HFF-Myc (cell line): ENCODE results near the gene NOL4L.

Experiments
- DNase-seq: peaks from one replicate; pipeline ENCODE4 v3.0.0-alpha.2; 2011; ENCODE audit warnings: low read depth; ENCODE audit errors: extremely low read depth
- H3K4me3 ChIP-seq: replicated peaks from 2 replicates; pipeline ENCODE4 v1.5.1; 2011; ENCODE audit warnings: low read depth, mild to moderate bottlenecking, control low read depth, low read length
- TF ChIP-seq, protein P1 (sequence below): IDR thresholded peaks from 2 replicates; pipeline ENCODE4 v1.5.1; 2012; ENCODE audit warnings: mild to moderate bottlenecking, low read depth, low read length, control low read depth; ENCODE audit errors: missing control alignments

Gene NOL4L

GRCh38 chr20:32565735-32566032 lies 19.4 kb downstream of the NOL4L start:
- H3K4me3 ChIP-seq, result no peak overlapping the region
- TF ChIP-seq, protein P1, sequence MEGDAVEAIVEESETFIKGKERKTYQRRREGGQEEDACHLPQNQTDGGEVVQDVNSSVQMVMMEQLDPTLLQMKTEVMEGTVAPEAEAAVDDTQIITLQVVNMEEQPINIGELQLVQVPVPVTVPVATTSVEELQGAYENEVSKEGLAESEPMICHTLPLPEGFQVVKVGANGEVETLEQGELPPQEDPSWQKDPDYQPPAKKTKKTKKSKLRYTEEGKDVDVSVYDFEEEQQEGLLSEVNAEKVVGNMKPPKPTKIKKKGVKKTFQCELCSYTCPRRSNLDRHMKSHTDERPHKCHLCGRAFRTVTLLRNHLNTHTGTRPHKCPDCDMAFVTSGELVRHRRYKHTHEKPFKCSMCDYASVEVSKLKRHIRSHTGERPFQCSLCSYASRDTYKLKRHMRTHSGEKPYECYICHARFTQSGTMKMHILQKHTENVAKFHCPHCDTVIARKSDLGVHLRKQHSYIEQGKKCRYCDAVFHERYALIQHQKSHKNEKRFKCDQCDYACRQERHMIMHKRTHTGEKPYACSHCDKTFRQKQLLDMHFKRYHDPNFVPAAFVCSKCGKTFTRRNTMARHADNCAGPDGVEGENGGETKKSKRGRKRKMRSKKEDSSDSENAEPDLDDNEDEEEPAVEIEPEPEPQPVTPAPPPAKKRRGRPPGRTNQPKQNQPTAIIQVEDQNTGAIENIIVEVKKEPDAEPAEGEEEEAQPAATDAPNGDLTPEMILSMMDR, result no peak
- no peak for DNase-seq

DNA sequence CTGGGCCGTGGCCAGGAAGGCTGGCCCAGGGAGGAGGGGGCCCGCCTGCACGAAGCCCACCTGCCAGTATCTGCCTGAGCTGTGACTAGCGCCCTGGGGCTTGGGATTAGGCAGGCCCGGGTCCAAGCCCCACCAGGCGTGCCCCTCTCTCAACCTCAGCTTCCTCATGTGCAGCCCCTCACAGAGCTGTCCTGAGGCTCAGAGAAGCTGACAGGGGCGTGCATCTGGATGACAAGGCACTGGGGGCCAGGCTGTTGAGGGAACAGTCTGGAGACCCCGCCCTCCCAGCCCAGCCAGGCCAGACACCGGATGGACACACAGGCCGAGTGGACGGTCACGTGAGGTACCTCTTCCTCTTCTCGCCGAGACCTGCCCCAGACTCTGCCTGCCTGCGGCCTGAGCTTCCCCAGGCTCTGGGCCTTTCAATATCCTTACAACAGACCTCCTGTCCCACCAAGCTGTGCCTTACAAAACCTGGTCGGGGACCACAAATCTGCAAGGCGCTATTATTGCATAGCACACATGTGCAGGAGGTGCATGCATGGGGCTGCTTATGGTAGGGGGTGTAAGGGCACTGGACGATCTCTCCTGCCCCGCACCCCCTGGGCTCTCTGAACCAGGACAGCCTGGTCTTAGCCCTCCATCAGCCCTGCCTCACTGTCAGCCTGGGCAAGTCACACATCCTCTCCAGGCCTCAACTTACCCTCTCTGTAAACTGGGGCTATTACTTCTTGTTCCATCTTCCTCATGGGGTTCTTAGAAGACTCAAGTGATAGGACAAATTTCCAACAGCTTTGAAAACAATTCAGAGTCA lies 20.0 kb downstream of the NOL4L start:
- TF ChIP-seq, protein P1, result no peak
- H3K4me3 ChIP-seq, result no peak overlapping the region
- no peak for DNase-seq

DNA sequence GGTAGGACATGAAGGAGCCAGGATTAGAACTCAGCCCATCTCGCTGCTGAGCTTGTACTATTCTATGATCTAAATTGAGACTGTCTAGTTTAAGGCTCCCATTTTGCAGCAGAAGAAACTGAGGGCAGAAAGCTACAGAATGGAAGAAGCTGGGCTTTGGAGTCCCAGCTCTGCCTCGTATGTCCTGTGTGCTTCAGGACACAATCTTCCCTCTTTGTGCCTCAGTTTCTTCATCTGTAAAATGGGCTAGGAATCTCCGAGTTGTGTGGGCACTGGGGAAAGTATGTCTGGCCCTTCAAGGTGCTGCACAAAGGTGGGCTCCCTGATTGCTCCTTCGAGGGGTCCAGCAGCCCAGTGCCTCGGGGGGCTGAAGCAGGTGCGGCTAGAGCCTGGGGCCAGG lies 20.7 kb downstream of the NOL4L start:
- no peak for DNase-seq
- no peak overlapping the region for H3K4me3 ChIP-seq
- TF ChIP-seq, protein P1, result no peak

GRCh38 chr20:32563311-32564272 lies 21.5 kb downstream of the NOL4L start:
- TF ChIP-seq, protein P1, result no peak
- DNase-seq, result no peak
- H3K4me3 ChIP-seq, result no peak overlapping the region

- TF ChIP-seq, protein P1, result no peak
- no peak overlapping the region for H3K4me3 ChIP-seq
- DNase-seq, result no peak
These were observed 22.6 kb downstream of the NOL4L start for GRCh38 chr20:32562495-32562911.

DNA sequence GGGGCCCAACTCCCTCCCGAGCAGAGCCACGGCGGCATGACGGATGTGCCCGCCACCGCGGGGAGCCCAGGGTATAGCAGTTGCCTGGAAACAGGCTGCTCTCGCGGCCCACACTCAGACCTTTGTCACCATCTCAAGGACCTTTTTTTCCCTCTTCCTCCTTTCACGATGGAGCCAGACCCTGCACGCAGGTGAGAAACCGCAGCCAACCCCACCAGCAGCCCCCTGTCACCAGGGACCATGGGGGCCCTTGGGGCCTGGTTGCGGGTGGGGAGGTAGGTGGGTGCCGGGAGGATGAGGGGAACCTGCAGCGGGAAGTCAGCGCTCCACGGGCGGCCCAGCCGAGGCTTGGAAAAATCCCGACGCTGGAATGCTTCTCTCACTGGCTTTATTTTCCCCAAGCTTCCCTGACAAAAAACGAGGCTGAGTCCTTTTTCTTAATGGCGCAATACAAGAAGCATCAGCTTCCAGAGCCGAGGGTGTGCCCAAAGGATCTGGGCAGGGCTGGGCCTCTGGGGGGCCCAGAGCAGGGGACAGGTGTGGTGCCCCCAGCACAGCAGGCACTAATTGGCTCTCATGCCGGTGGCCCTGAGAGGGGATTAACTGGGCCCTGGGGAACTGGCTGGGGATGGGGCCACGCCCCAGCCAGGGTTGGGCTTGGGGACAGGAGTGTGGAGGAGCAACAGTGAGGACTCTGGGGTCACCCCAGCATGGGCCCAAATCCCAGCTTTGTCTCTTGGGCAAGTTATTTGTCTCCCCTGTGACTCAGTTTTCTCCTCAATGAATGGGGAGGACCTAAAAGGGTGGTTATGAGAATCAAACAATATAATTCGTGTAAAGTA lies 23.9 kb downstream of the NOL4L start:
- no peak for DNase-seq
- TF ChIP-seq, protein P1, result no peak
- H3K4me3 ChIP-seq, result no peak overlapping the region
